CD4-positive, alpha-beta memory T cell (primary cell): Measurements from ENCODE around the gene PREX1. TPM values are rescaled to one million over a fixed set of nuclear protein-coding genes. Genes with fewer than 3 reads are reported as not detected.
A peak's percentile ranks its signal among the peaks of the same experiment; 100 is the strongest.

Experiments used
- CTCF ChIA-PET: fragments of 350-600 bp; sonication (Branson Sonifier 250); formaldehyde crosslinking; loops from one replicate; lab custom pipeline; 2021; ENCODE audit warnings: inconsistent platforms; ENCODE audit not compliant: partially characterized antibody; lab: Charles Lee
- POLR2A ChIA-PET: fragments of 350-600 bp; sonication (Branson Sonifier 250); formaldehyde crosslinking; loops from one replicate; lab custom pipeline; 2021; ENCODE audit not compliant: partially characterized antibody; lab: Charles Lee
- DNase-seq, 5 donors: peaks; one replicate each; pipeline versions ENCODE4 v3.0.0 to v3.0.0-alpha.2; 2020 to 2022; ENCODE audit warnings: mixed read lengths in 1 of 5
- H3K27ac ChIP-seq: one replicate; pipeline ENCODE4 v1.7.0; 2013; ENCODE audit warnings: low read depth, low read length
- H3K27me3 ChIP-seq: 2 replicates; pipeline ENCODE4 v1.7.0; 2013; ENCODE audit warnings: mild to moderate bottlenecking, low read length, moderate library complexity; ENCODE audit not compliant: insufficient read depth
- H3K36me3 ChIP-seq: 2 replicates; pipeline ENCODE4 v1.7.0; 2013; ENCODE audit warnings: mild to moderate bottlenecking, low read length, moderate library complexity; ENCODE audit not compliant: insufficient read depth
- H3K4me1 ChIP-seq: 2 replicates; pipeline ENCODE4 v1.7.0; 2013; ENCODE audit warnings: mild to moderate bottlenecking, low read length, moderate library complexity; ENCODE audit not compliant: insufficient read depth
- H3K4me3 ChIP-seq, 2 donors: one replicate each; pipeline ENCODE4 v1.7.0; 2013; ENCODE audit warnings: low read length in 2 of 2, mild to moderate bottlenecking in 1 of 2
- H3K9me3 ChIP-seq, 2 donors: one replicate each; pipeline ENCODE4 v1.7.0; 2013; ENCODE audit warnings: low read length in 2 of 2, control low read depth in 1 of 2; ENCODE audit not compliant: control insufficient read depth in 1 of 2
- H3K27ac Mint-ChIP-seq, 7 donors: one replicate each; pipeline ENCODE4 v1.8.0; 2020 to 2021; ENCODE audit warnings: mixed read lengths in 7 of 7, mild to moderate bottlenecking in 6 of 7, inconsistent platforms in 3 of 7, moderate library complexity in 3 of 7
- H3K27me3 Mint-ChIP-seq, 2 donors: one replicate each; pipeline ENCODE4 v1.8.0; 2020 to 2021; ENCODE audit warnings: mixed read lengths in 2 of 2
- H3K36me3 Mint-ChIP-seq, 2 donors: one replicate each; pipeline ENCODE4 v1.8.0; 2020 to 2021; ENCODE audit warnings: mixed read lengths in 2 of 2, inconsistent platforms in 1 of 2, mild to moderate bottlenecking in 1 of 2
- H3K4me1 Mint-ChIP-seq, 4 donors: one replicate each; pipeline ENCODE4 v1.8.0; 2020 to 2021; ENCODE audit warnings: mixed read lengths in 4 of 4, mild to moderate bottlenecking in 1 of 4
- H3K4me3 Mint-ChIP-seq, 8 donors: one replicate each; pipeline ENCODE4 v1.8.0; 2020 to 2021; ENCODE audit warnings: mixed read lengths in 8 of 8, mild to moderate bottlenecking in 7 of 8, moderate library complexity in 6 of 8, inconsistent platforms in 3 of 8
- H3K9me3 Mint-ChIP-seq, 8 donors: one replicate each; pipeline ENCODE4 v1.8.0; 2020 to 2021; ENCODE audit warnings: mixed read lengths in 8 of 8, mild to moderate bottlenecking in 5 of 8, inconsistent platforms in 3 of 8, moderate library complexity in 1 of 8
- intact Hi-C: fragments of 100-400 bp; cut with micrococcal nuclease; formaldehyde crosslinking; loops from one replicate; pipeline ENCODE4 v1.15.1; 2023
- polyA plus RNA-seq, 2 donors: library from polyadenylated mRNA; unstranded; fragments of 300-500 nt; fragmentation: Illumina TruSeq; gene quantifications; one replicate each; pipeline ENCODE4 v1.2.3, GENCODE V29; 2021
- total RNA-seq, 2 experiments: library from RNA; stranded (reverse); gene quantifications; one replicate each; pipeline ENCODE4 v1.2.3, GENCODE V29; 2021

PREX1 gene
- total and polyA plus RNA-seq, 4 experiments from 2014 or later, result 10.6 to 165 (median 122) TPM

DNA sequence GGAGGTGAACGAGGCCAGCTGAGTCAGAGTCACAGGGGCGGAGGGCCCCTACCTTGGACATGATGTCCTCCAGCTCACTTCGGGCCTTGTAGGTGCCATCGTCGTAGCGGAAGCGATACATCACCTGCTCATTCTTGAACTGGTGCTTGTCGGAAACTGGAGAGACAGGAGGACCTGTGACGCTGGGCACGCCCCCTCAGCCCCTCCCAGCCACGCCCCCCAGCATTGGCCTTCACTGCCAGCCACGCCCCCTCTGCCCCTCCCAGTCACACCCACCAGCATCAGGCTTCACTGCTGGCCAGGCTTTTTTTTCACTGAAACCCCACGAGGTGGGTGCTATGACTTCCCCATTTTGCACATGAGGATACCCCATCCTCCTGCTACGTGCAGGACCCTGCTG lies 148.2 kb downstream of the PREX1 start:
- Mint-ChIP-seq H3K36me3 (peaks cover 23 to 48% of the 10 kb centered on the region in 2 donors), H3K27me3 (no peaks in the 10 kb centered on the region), H3K4me1 (peaks cover 0 to 4% (median 3%) of the 10 kb centered on the region in 4 donors), H3K4me3 (no peak overlapping the region), H3K9me3 (peaks cover 0 to 7% (median 0%) of the 10 kb centered on the region in 8 donors), H3K27ac (peak overlapping the region in 1 of 7 donors; percentile 42)
- Histone ChIP-seq H3K27me3 (no peaks in the 10 kb centered on the region), H3K27ac (no peak overlapping the region), H3K36me3 (peaks cover 90% of the 10 kb centered on the region), H3K4me3 (no peak overlapping the region), H3K4me1 (no peaks in the 10 kb centered on the region), H3K9me3 (no peaks in the 10 kb centered on the region)
- intact Hi-C loops, result no loop called here
- POLR2A ChIA-PET, result no interaction called here
- CTCF ChIA-PET, result interaction anchor here (1.8 kb wide), 1 partner anchor 198 kb away, joined by 7 read pairs; no protein-coding TSS in a partner anchor
- no peak for DNase-seq

DNA sequence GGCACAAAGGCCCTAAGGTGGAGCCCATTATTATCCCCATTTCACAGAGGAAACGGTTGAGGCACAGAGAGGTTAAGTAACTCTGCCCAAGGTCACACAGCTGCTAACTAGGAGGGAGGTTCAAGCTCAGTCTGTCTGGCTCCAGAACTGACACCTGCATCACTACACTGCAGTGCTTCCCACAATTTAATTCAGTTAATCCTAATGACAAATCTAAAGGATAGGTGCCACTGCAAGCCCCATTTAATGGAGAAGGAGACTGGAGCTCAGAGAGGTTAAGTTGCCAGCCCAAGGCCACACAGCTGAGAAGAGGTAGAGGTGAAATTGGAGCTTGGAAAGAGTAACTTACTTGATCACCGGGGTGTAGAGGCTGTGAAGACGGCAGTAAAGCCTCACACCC lies 148.8 kb downstream of the PREX1 start:
- ChIA-PET POLR2A (interaction anchor here (0.6 kb wide), 1 partner anchor 49 kb away, joined by 3 read pairs; no protein-coding TSS in a partner anchor), CTCF (interaction anchor here (1.8 kb wide), 1 partner anchor 198 kb away, joined by 7 read pairs; no protein-coding TSS in a partner anchor)
- Mint-ChIP-seq H3K4me1 (peaks cover 0 to 6% (median 2%) of the 10 kb centered on the region in 4 donors), H3K9me3 (peaks cover 0 to 6% (median 0%) of the 10 kb centered on the region in 8 donors), H3K27me3 (no peaks in the 10 kb centered on the region), H3K36me3 (peaks cover 24 to 48% of the 10 kb centered on the region in 2 donors), H3K27ac (peak overlapping the region in 1 of 7 donors; percentile 42), H3K4me3 (no peak overlapping the region)
- H3K4me1 ChIP-seq, result no peaks in the 10 kb centered on the region
- H3K36me3 ChIP-seq, result peaks cover 93% of the 10 kb centered on the region
- no peaks in the 10 kb centered on the region for H3K9me3 ChIP-seq
- intact Hi-C loops, result no loop called here
- no peak for DNase-seq
- H3K4me3 ChIP-seq, result no peak overlapping the region
- H3K27me3 ChIP-seq, result no peaks in the 10 kb centered on the region
- no peak overlapping the region for H3K27ac ChIP-seq

- H3K27ac ChIP-seq, result no peak overlapping the region
- no peaks in the 10 kb centered on the region for H3K9me3 ChIP-seq
- Mint-ChIP-seq H3K27ac (peak overlapping the region in 4 of 7 donors; percentile 16 to 35 (median 22)), H3K4me1 (peaks cover 0 to 10% (median 2%) of the 10 kb centered on the region in 4 donors), H3K36me3 (peaks cover 24 to 48% of the 10 kb centered on the region in 2 donors), H3K27me3 (no peaks in the 10 kb centered on the region), H3K9me3 (peaks cover 0 to 6% (median 0%) of the 10 kb centered on the region in 8 donors), H3K4me3 (no peak overlapping the region)
- no peaks in the 10 kb centered on the region for H3K4me1 ChIP-seq
- intact Hi-C loops, result no loop called here
- ChIA-PET POLR2A (interaction anchor here (0.6 kb wide), 1 partner anchor 49 kb away, joined by 3 read pairs; no protein-coding TSS in a partner anchor), CTCF (interaction anchor here (1.8 to 1.9 kb wide), 2 partner anchors 199 to 226 kb away, joined by 3 to 7 read pairs; no protein-coding TSS in a partner anchor)
- H3K4me3 ChIP-seq, result no peak overlapping the region
- no peak for DNase-seq
- H3K27me3 ChIP-seq, result no peaks in the 10 kb centered on the region
- peaks cover 94% of the 10 kb centered on the region for H3K36me3 ChIP-seq
Observed at GRCh38 chr20:48678421-48678820, 149.4 kb downstream of the PREX1 start.

- Histone ChIP-seq H3K9me3 (no peaks in the 10 kb centered on the region), H3K27ac (no peak overlapping the region), H3K4me3 (no peak overlapping the region), H3K4me1 (no peaks in the 10 kb centered on the region), H3K36me3 (peaks cover 85% of the 10 kb centered on the region), H3K27me3 (no peaks in the 10 kb centered on the region)
- H3K4me3 Mint-ChIP-seq, result no peak overlapping the region
- no peak for DNase-seq
- CTCF ChIA-PET, result interaction anchor here (1.0 to 1.9 kb wide), 2 partner anchors 200 to 228 kb away, joined by 3 read pairs; no protein-coding TSS in a partner anchor
- intact Hi-C loops, result no loop called here
- peaks cover 0 to 13% (median 0%) of the 10 kb centered on the region in 8 donors for H3K9me3 Mint-ChIP-seq
- peak overlapping the region in 1 of 7 donors; percentile 35 for H3K27ac Mint-ChIP-seq
- POLR2A ChIA-PET, result no interaction called here
- H3K36me3 Mint-ChIP-seq, result peaks cover 36 to 56% of the 10 kb centered on the region in 2 donors
- H3K27me3 Mint-ChIP-seq, result no peaks in the 10 kb centered on the region
- H3K4me1 Mint-ChIP-seq, result peaks cover 0 to 10% (median 6%) of the 10 kb centered on the region in 4 donors
Observed at GRCh38 chr20:48676795-48677460, 150.9 kb downstream of the PREX1 start.

GRCh38 chr20:48676125-48676524 lies 151.7 kb downstream of the PREX1 start:
- Histone ChIP-seq H3K27ac (no peak overlapping the region), H3K4me1 (no peaks in the 10 kb centered on the region), H3K9me3 (no peaks in the 10 kb centered on the region), H3K4me3 (no peak overlapping the region), H3K27me3 (no peaks in the 10 kb centered on the region), H3K36me3 (peaks cover 85% of the 10 kb centered on the region)
- CTCF ChIA-PET, result no interaction called here
- peaks cover 0 to 10% (median 6%) of the 10 kb centered on the region in 4 donors for H3K4me1 Mint-ChIP-seq
- DNase-seq, result no peak
- peak overlapping the region in 1 of 8 donors; percentile 22 for H3K4me3 Mint-ChIP-seq
- H3K9me3 Mint-ChIP-seq, result peaks cover 0 to 13% (median 0%) of the 10 kb centered on the region in 8 donors
- intact Hi-C loops, result no loop called here
- no peaks in the 10 kb centered on the region for H3K27me3 Mint-ChIP-seq
- POLR2A ChIA-PET, result no interaction called here
- peaks cover 44 to 64% of the 10 kb centered on the region in 2 donors for H3K36me3 Mint-ChIP-seq
- H3K27ac Mint-ChIP-seq, result peak overlapping the region in 2 of 7 donors; percentile 55 to 75

DNA sequence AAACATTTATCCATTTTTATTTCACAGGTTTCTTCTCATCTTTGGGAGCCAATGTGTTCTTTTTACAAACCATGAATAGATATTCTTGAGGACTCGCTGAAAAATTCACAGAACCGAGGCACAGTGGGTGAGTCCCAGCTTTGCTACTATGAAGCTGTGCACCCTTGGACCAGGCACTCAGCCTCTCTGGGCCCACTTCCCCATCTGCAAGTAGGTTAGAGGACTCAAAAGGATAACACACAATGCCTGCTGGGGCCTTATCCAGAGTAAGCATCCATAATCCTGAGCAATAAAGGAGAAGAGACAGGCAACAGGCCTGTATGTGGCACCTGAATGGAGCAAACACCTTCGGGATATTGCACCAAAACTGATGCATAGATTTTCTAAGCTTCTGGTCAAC lies 153.3 kb downstream of the PREX1 start:
- Histone ChIP-seq H3K27me3 (no peaks in the 10 kb centered on the region), H3K27ac (no peak overlapping the region), H3K9me3 (no peaks in the 10 kb centered on the region), H3K4me1 (no peaks in the 10 kb centered on the region), H3K4me3 (no peak overlapping the region), H3K36me3 (peaks cover 83% of the 10 kb centered on the region)
- no peak overlapping the region for H3K4me3 Mint-ChIP-seq
- H3K4me1 Mint-ChIP-seq, result peaks cover 2 to 10% (median 6%) of the 10 kb centered on the region in 4 donors
- H3K36me3 Mint-ChIP-seq, result peaks cover 51 to 76% of the 10 kb centered on the region in 2 donors
- H3K27me3 Mint-ChIP-seq, result no peaks in the 10 kb centered on the region
- peaks cover 0 to 13% (median 0%) of the 10 kb centered on the region in 8 donors for H3K9me3 Mint-ChIP-seq
- CTCF ChIA-PET, result no interaction called here
- H3K27ac Mint-ChIP-seq, result peak overlapping the region in 1 of 7 donors; percentile 15
- DNase-seq, result no peak
- POLR2A ChIA-PET, result no interaction called here
- intact Hi-C loops, result no loop called here

- peak overlapping the region in 6 of 7 donors; percentile 12 to 93 (median 75) for H3K27ac Mint-ChIP-seq
- H3K27me3 Mint-ChIP-seq, result no peaks in the 10 kb centered on the region
- no peak overlapping the region for H3K4me3 Mint-ChIP-seq
- H3K36me3 Mint-ChIP-seq, result peaks cover 55 to 80% of the 10 kb centered on the region in 2 donors
- Histone ChIP-seq H3K27ac (no peak overlapping the region), H3K9me3 (no peaks in the 10 kb centered on the region), H3K4me1 (no peaks in the 10 kb centered on the region), H3K4me3 (no peak overlapping the region), H3K27me3 (no peaks in the 10 kb centered on the region), H3K36me3 (peaks cover 79% of the 10 kb centered on the region)
- peaks cover 6 to 10% (median 7%) of the 10 kb centered on the region in 4 donors for H3K4me1 Mint-ChIP-seq
- POLR2A ChIA-PET, result no interaction called here
- intact Hi-C loops, result no loop called here
- DNase-seq, result no peak
- CTCF ChIA-PET, result interaction anchor here (1.0 to 1.5 kb wide), 3 partner anchors 14 to 53 kb away, joined by 3 to 5 read pairs (median 3); no protein-coding TSS in a partner anchor
- peaks cover 0 to 14% (median 0%) of the 10 kb centered on the region in 8 donors for H3K9me3 Mint-ChIP-seq
Observed at GRCh38 chr20:48673507-48673906, 154.3 kb downstream of the PREX1 start.
